ENCODE data around the gene TNRC18. TPM values are rescaled to one million over a fixed set of nuclear protein-coding genes. Genes with fewer than 3 reads are reported as not detected.

Gene TNRC18
- total and polyA plus RNA-seq, 4 donors: 42.5 to 130 (median 80.2) TPM

DNA sequence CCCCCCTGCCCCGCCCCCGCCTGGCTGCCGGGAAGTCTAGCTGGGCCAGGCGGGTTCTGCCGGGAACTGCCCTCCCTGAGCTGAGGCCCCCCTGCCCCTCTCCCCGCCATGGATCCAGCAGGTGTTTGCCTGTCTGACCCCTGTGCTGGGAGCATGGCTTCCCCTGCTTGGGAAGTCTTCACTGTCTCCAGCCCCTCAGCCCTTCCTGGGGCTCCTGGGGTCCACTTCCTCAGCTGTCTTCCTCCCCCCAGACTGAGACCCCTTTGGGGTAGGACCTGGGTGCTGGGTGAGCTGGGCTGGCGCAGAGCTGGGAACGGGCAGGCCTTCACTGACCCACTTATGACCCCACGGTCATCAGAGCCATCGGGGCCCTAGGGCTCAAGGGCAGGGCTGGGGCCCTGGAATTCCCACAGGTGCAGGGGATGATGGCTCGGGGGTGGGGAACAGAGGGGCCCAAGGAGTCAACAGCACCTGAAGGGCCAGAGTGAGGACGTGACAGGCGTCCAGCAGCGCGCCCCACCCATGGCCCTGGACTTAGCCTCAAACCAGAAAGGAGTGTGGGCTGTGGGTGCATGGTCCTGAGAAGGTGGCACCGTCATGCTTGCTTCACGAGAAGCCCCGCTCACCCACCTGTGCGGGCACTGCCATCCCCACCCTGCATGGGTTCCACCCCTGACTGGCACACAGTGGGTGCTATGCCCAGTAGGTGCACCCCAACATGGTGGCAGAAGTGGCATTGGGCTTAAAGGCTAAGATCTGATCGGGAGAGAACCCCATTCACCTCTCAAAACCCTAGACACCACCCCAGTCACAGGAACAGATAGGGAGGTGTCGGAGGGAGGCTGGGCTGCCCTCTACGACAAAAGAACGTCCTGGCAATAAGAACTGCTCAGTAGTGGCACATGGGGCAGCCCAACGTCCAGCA lies 16.2 kb upstream of the TNRC18 start:
- no peaks in the 10 kb centered on the region for H3K27me3 ChIP-seq (ENCODE audit: control insufficient read depth, insufficient read depth, low read length)
- H3K9me3 ChIP-seq (ENCODE audit: control insufficient read depth, insufficient read depth, low read length): peaks cover 3% of the 10 kb centered on the region
- WGBS (ENCODE audit: insufficient coverage): 82% methylated on average over 20 of the region's 24 CpGs
- no peak overlapping the region for H3K27ac ChIP-seq (ENCODE audit: low read depth, low read length)
- no peak overlapping the region for H3K4me3 ChIP-seq (ENCODE audit: low read depth, low read length)
- H3K36me3 ChIP-seq (ENCODE audit: control insufficient read depth, insufficient read depth, low read length): peaks cover 37% of the 10 kb centered on the region
- DNase-seq (ENCODE audit: low read depth in 4 of 6, low spot score in 6 of 6): no peak
- peaks cover 17% of the 10 kb centered on the region for H3K4me1 ChIP-seq (ENCODE audit: control insufficient read depth, insufficient read depth, low read length)

DNA sequence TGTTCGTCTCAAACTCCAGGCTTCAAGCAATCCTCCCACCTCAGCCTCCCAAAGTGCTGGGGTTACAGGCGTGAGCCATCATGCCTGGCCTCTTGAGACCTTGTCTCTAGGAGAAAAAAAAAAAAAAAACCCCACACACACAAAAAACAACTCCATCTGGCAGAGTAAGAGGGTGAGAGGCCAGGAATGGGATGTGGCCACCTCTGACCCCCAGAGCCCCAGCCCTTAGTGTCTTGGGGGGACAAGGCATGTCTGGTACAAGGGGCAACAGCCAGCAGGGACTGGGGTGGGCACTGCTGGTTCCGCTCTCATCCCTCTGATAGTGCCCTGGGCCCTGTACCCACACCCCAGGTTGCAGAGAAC lies 15.6 kb upstream of the TNRC18 start:
- no peak overlapping the region for H3K27ac ChIP-seq (ENCODE audit: low read depth, low read length)
- H3K4me1 ChIP-seq (ENCODE audit: control insufficient read depth, insufficient read depth, low read length): peaks cover 17% of the 10 kb centered on the region
- H3K9me3 ChIP-seq (ENCODE audit: control insufficient read depth, insufficient read depth, low read length): peaks cover 3% of the 10 kb centered on the region
- H3K4me3 ChIP-seq (ENCODE audit: low read depth, low read length): no peak overlapping the region
- WGBS (ENCODE audit: insufficient coverage): no CpG with 5 or more reads among the region's 3 CpGs
- H3K27me3 ChIP-seq (ENCODE audit: control insufficient read depth, insufficient read depth, low read length): no peaks in the 10 kb centered on the region
- peaks cover 37% of the 10 kb centered on the region for H3K36me3 ChIP-seq (ENCODE audit: control insufficient read depth, insufficient read depth, low read length)
- no peak for DNase-seq (ENCODE audit: low read depth in 4 of 6, low spot score in 6 of 6)

DNA sequence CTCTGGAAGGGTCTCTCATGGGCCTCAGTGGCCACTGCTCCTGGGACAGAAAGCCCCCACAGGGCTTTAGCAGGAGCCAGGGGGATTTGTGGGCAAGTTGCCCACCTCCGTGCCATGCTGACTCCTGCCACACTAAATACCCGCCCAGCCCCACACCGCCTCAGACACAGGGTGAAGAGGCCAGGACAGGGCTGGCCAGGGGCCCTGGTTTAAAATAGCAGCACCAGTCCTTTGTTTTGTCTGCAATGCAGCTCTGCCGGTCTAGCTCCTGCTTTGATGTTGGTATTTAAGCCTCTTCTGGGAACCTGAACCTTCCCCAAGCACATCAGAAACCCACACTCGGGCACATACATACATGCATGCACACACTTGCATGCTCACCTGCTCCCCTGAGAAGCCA lies 14.4 kb upstream of the TNRC18 start:
- DNase-seq (ENCODE audit: low read depth in 4 of 6, low spot score in 6 of 6): no peak
- Histone ChIP-seq H3K27ac (ENCODE audit: low read depth, low read length) (no peak overlapping the region), H3K9me3 (ENCODE audit: control insufficient read depth, insufficient read depth, low read length) (peaks cover 4% of the 10 kb centered on the region), H3K4me1 (ENCODE audit: control insufficient read depth, insufficient read depth, low read length) (peaks cover 14% of the 10 kb centered on the region), H3K4me3 (ENCODE audit: low read depth, low read length) (no peak overlapping the region), H3K27me3 (ENCODE audit: control insufficient read depth, insufficient read depth, low read length) (no peaks in the 10 kb centered on the region), H3K36me3 (ENCODE audit: control insufficient read depth, insufficient read depth, low read length) (peaks cover 32% of the 10 kb centered on the region)
- 47% methylated on average over 5 of the region's 5 CpGs for WGBS (ENCODE audit: insufficient coverage)

DNA sequence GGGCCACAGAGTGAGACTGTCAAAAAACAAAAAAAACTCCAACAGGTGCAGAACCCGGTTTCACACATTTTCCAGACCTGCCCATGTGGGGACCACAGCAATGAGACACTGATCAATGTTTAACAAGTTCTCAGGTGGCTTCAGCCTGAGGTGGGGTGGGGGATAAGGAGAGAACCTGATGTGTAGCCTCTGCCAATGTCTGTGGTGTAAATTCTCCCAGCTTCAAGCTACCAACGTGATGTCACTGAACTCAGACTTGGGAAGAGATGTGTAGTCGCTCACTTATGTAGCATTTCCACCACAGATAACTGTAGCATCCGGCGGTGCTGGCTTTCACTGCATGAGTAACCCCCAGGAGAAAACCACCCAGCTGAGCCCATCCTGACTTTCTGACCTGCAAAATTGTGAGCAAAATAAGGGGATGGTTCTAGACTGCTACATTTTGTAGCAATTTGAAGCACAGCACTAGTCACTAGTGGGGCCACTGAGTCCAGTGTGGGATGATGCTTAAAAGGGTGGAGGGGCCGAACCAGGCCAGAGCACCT lies 13.8 kb upstream of the TNRC18 start:
- Histone ChIP-seq H3K27me3 (ENCODE audit: control insufficient read depth, insufficient read depth, low read length) (no peaks in the 10 kb centered on the region), H3K9me3 (ENCODE audit: control insufficient read depth, insufficient read depth, low read length) (peaks cover 4% of the 10 kb centered on the region), H3K36me3 (ENCODE audit: control insufficient read depth, insufficient read depth, low read length) (peaks cover 31% of the 10 kb centered on the region), H3K4me1 (ENCODE audit: control insufficient read depth, insufficient read depth, low read length) (peaks cover 10% of the 10 kb centered on the region), H3K27ac (ENCODE audit: low read depth, low read length) (no peak overlapping the region), H3K4me3 (ENCODE audit: low read depth, low read length) (no peak overlapping the region)
- DNase-seq (ENCODE audit: low read depth in 4 of 6, low spot score in 6 of 6): no peak
- 100% methylated on average over 2 of the region's 6 CpGs for WGBS (ENCODE audit: insufficient coverage)

DNA sequence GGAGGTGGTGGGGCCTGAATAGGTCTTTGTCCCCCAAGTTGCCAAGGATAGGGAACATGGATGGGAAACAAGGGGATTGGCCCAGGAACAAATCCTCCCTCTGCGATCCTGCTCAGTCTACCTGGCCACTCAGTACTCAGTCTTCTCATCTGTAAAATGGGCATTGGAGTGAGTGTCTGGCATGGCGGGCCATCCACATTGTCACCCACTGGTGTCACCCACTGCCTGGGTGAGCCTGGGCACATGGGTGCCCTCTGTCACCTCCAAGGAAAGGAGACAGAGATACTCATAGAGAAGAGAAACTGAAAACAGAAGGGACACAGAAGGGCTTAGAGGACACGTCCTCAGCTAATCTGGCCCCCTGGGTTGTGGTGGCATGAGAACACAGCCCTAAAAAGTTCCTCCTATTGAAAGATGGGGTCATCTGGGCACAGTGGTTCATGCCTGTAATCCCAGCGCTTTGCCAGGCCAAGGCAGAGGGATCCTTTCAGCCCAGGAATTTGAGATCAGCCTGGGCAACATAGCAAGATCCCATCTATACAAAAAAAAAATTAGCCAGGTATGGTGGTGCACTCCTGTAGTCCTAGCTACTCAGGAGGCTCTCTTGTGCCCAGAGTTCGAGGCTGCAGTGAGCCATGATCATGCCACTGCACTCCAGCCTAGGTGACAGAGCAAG lies 12.5 kb upstream of the TNRC18 start:
- WGBS (ENCODE audit: insufficient coverage): 78% methylated on average over 1 of the region's 5 CpGs

DNA sequence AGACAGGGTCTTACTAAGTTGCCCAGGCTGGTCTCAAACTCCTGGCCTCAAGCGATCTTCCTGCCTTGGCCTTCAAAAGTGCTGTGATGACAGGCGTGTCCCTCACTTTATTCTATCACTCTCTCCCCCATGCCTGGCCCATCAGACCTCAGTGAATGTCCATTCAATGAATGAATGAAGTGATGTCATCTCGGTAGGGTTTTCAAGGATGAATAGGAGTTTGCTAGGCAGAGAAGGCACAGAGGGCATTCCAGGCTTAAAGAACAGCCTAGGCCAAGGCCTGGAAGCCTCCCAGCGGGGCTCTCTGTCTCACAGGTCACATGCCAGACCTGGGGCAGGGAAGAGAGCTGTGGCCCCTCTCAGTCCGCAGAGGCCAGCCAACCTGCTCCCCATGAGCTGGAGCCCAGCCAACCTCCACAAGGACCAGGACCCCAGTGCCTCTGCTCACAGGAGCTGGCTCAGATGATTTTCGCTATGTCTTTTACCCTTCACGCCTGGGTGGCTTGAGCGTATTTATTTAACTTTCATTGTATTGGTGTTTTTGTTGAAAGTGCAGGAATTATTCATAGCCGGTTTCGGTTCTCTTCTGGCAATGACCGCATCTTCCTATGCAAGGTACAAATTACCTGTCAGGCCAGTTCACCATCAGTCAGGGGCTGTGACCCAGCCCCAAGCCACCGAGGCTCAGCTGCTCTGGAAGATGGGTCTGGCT lies 11.8 kb upstream of the TNRC18 start:
- Histone ChIP-seq H3K9me3 (ENCODE audit: control insufficient read depth, insufficient read depth, low read length) (peaks cover 4% of the 10 kb centered on the region), H3K27ac (ENCODE audit: low read depth, low read length) (no peak overlapping the region), H3K27me3 (ENCODE audit: control insufficient read depth, insufficient read depth, low read length) (no peaks in the 10 kb centered on the region), H3K4me1 (ENCODE audit: control insufficient read depth, insufficient read depth, low read length) (peaks cover 13% of the 10 kb centered on the region), H3K36me3 (ENCODE audit: control insufficient read depth, insufficient read depth, low read length) (peaks cover 36% of the 10 kb centered on the region), H3K4me3 (ENCODE audit: low read depth, low read length) (no peak overlapping the region)
- 87% methylated on average over 7 of the region's 12 CpGs for WGBS (ENCODE audit: insufficient coverage)
- no peak for DNase-seq (ENCODE audit: low read depth in 4 of 6, low spot score in 6 of 6)

More for the DNA sequence above, 12.5 kb upstream of the TNRC18 start:
- H3K36me3 ChIP-seq (ENCODE audit: control insufficient read depth, insufficient read depth, low read length): peaks cover 34% of the 10 kb centered on the region
- H3K4me3 ChIP-seq (ENCODE audit: low read depth, low read length): no peak overlapping the region
- H3K9me3 ChIP-seq (ENCODE audit: control insufficient read depth, insufficient read depth, low read length): peaks cover 4% of the 10 kb centered on the region
- H3K27ac ChIP-seq (ENCODE audit: low read depth, low read length): no peak overlapping the region
- H3K4me1 ChIP-seq (ENCODE audit: control insufficient read depth, insufficient read depth, low read length): peaks cover 7% of the 10 kb centered on the region
- DNase-seq (ENCODE audit: low read depth in 4 of 6, low spot score in 6 of 6): no peak
- no peaks in the 10 kb centered on the region for H3K27me3 ChIP-seq (ENCODE audit: control insufficient read depth, insufficient read depth, low read length)

- Histone ChIP-seq H3K9me3 (ENCODE audit: control insufficient read depth, insufficient read depth, low read length) (peaks cover 4% of the 10 kb centered on the region), H3K27ac (ENCODE audit: low read depth, low read length) (no peak overlapping the region), H3K4me3 (ENCODE audit: low read depth, low read length) (no peak overlapping the region), H3K36me3 (ENCODE audit: control insufficient read depth, insufficient read depth, low read length) (peaks cover 42% of the 10 kb centered on the region), H3K4me1 (ENCODE audit: control insufficient read depth, insufficient read depth, low read length) (peaks cover 36% of the 10 kb centered on the region), H3K27me3 (ENCODE audit: control insufficient read depth, insufficient read depth, low read length) (no peaks in the 10 kb centered on the region)
- 90% methylated on average over 2 of the region's 3 CpGs for WGBS (ENCODE audit: insufficient coverage)
- DNase-seq (ENCODE audit: low read depth in 4 of 6, low spot score in 6 of 6): no peak
These were observed 9.5 kb upstream of the TNRC18 start for GRCh38 chr7:5433181-5433580.

DNA sequence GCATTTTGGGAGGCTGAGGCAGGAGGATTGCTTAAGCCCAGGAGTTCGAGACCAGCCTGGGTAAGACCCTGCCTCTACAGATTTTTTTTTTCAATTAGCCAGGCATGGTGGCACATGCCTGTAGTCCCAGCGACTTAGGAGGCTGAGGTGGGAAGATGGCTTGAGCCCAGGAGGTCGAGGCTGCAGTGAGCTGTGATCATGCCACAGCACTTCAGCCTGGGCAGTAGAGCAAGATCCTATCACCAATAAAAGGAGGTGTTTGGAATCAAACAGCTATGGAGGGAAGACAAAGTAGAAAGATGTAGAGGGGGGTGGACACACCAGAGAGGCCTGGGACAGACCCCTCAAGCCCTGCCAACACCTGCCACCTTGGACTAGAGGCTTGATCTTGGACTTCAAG lies 9.1 kb upstream of the TNRC18 start:
- 96% methylated on average over 3 of the region's 3 CpGs for WGBS (ENCODE audit: insufficient coverage)
- Histone ChIP-seq H3K4me3 (ENCODE audit: low read depth, low read length) (no peak overlapping the region), H3K27me3 (ENCODE audit: control insufficient read depth, insufficient read depth, low read length) (no peaks in the 10 kb centered on the region), H3K27ac (ENCODE audit: low read depth, low read length) (no peak overlapping the region), H3K4me1 (ENCODE audit: control insufficient read depth, insufficient read depth, low read length) (peaks cover 36% of the 10 kb centered on the region), H3K9me3 (ENCODE audit: control insufficient read depth, insufficient read depth, low read length) (peaks cover 4% of the 10 kb centered on the region), H3K36me3 (ENCODE audit: control insufficient read depth, insufficient read depth, low read length) (peaks cover 42% of the 10 kb centered on the region)
- DNase-seq (ENCODE audit: low read depth in 4 of 6, low spot score in 6 of 6): no peak

DNA sequence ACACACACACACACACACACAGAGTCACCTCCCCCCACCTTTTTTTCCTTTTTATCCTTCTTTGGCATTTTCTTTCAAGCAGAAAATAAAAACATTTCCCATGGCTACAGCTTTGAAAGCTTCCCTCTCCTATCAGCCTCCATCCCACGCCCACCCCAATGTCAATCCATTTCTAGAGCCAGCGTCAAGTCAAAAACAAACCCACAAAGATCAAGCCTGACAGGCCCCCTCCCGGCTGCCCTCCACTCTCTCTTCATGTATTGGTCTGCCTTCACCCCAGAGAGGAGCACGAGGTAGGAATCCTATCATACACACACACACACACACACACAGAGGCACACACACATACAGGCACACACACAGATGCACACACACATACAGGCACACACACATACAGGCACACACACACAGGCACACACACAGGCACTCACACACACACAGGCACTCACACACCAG lies 8.0 kb upstream of the TNRC18 start:
- DNase-seq (ENCODE audit: low read depth in 4 of 6, low spot score in 6 of 6): peak in 2 of 6 donors; percentile 64 to 72
- WGBS (ENCODE audit: insufficient coverage): 27% methylated on average over 4 of the region's 4 CpGs
- peaks cover 46% of the 10 kb centered on the region for H3K36me3 ChIP-seq (ENCODE audit: control insufficient read depth, insufficient read depth, low read length)
- H3K9me3 ChIP-seq (ENCODE audit: control insufficient read depth, insufficient read depth, low read length): peaks cover 1% of the 10 kb centered on the region
- H3K4me3 ChIP-seq (ENCODE audit: low read depth, low read length): no peak overlapping the region
- H3K27me3 ChIP-seq (ENCODE audit: control insufficient read depth, insufficient read depth, low read length): no peaks in the 10 kb centered on the region
- peak overlapping the region; percentile 15 for H3K27ac ChIP-seq (ENCODE audit: low read depth, low read length)
- H3K4me1 ChIP-seq (ENCODE audit: control insufficient read depth, insufficient read depth, low read length): peaks cover 44% of the 10 kb centered on the region
